PC-9 (cell line): Measurements from ENCODE around the gene RIPPLY3. TPM values are rescaled to one million over a fixed set of nuclear protein-coding genes. Genes with fewer than 3 reads are reported as not detected.
A peak's percentile ranks its signal among the peaks of the same experiment; 100 is the strongest.

ENCODE experiments used
- BruUV-seq: library from RNA; stranded (reverse); fragments of 400-500 nt; replicated peaks from 2 replicates; lab custom pipeline; 2021; lab: Mats Ljungman, UMichigan
- CTCF ChIA-PET: fragments of 300-600 bp; sonication (Branson Sonifier 250); formaldehyde crosslinking; loops from one replicate; lab custom pipeline; 2022; ENCODE audit warnings: antibody characterized with exemption; lab: Charles Lee
- POLR2A ChIA-PET: fragments of 300-600 bp; sonication (Branson Sonifier 250); formaldehyde crosslinking; loops from one replicate; lab custom pipeline; 2022; ENCODE audit warnings: antibody characterized with exemption; ENCODE audit not compliant: unreplicated experiment; lab: Charles Lee
- DNase-seq, 2 experiments: peaks; one replicate each; pipeline versions ENCODE4 v3.0.0 to v3.0.0-alpha.2; 2015 to 2022; ENCODE audit warnings: mixed read lengths in 1 of 2
- H2AFZ ChIP-seq: fragments of 200-600 bp; sonication (generic); 2 replicates; pipeline ENCODE4 v1.8.1; 2017; ENCODE audit warnings: antibody characterized with exemption
- H3F3A ChIP-seq: fragments of 200-600 bp; sonication (generic); 2 replicates; pipeline ENCODE4 v1.8.1; 2017; ENCODE audit warnings: antibody characterized with exemption, mild to moderate bottlenecking, low read depth; ENCODE audit not compliant: insufficient read depth
- H3K27ac ChIP-seq: fragments of 200-600 bp; sonication (generic); 2 replicates; pipeline ENCODE4 v1.6.1; 2016; ENCODE audit warnings: mixed run types
- H3K27me3 ChIP-seq: fragments of 200-600 bp; sonication (generic); 2 replicates; pipeline ENCODE4 v1.6.1; 2016; ENCODE audit warnings: low read depth, mixed run types; ENCODE audit not compliant: insufficient read depth
- H3K36me3 ChIP-seq: fragments of 200-600 bp; sonication (generic); 2 replicates; pipeline ENCODE4 v1.6.1; 2016; ENCODE audit warnings: low read depth, mixed run types
- H3K4me1 ChIP-seq: fragments of 200-600 bp; sonication (generic); replicated peaks from 2 replicates; pipeline ENCODE4 v1.6.1; 2016; ENCODE audit warnings: mixed run types; ENCODE audit not compliant: insufficient read depth
- H3K4me2 ChIP-seq: fragments of 200-600 bp; sonication (generic); 2 replicates; pipeline ENCODE4 v1.6.1; 2017; ENCODE audit warnings: mixed run types
- H3K4me3 ChIP-seq: fragments of 200-600 bp; sonication (generic); 2 replicates; pipeline ENCODE4 v1.6.1; 2016; ENCODE audit warnings: mixed run types
- H3K79me2 ChIP-seq: fragments of 200-600 bp; sonication (generic); 2 replicates; pipeline ENCODE4 v1.6.1; 2017; ENCODE audit warnings: low read depth, mixed run types
- H3K9me2 ChIP-seq: fragments of 200-600 bp; sonication (generic); 2 replicates; pipeline ENCODE4 v1.8.1; 2017; ENCODE audit warnings: mild to moderate bottlenecking; ENCODE audit not compliant: insufficient read depth
- H3K9me3 ChIP-seq: fragments of 200-600 bp; sonication (generic); 2 replicates; pipeline ENCODE4 v1.8.1; 2016; ENCODE audit warnings: low read depth; ENCODE audit not compliant: insufficient read depth
- H4K20me1 ChIP-seq: fragments of 200-600 bp; sonication (generic); 2 replicates; pipeline ENCODE4 v1.8.1; 2017; ENCODE audit not compliant: insufficient read depth
- CTCF ChIP-seq: fragments of 200-600 bp; sonication (generic); conservative IDR thresholded peaks from 2 replicates; pipeline ENCODE4 v1.6.1; 2017; ENCODE audit warnings: mixed run types, antibody characterized with exemption, mild to moderate bottlenecking, moderate library complexity
- EZH2 ChIP-seq: fragments of 200-600 bp; sonication (generic); IDR thresholded peaks from 2 replicates; pipeline ENCODE4 v1.8.0; 2017; ENCODE audit warnings: antibody characterized with exemption, low read depth
- intact Hi-C: fragments of 100-400 bp; cut with micrococcal nuclease; formaldehyde crosslinking; loops from one replicate; pipeline ENCODE4 v1.10.0; 2022; ENCODE audit not compliant: unreplicated experiment
- total RNA-seq: library from RNA; stranded (reverse); gene quantifications from 2 replicates; pipeline ENCODE4 v1.2.3, GENCODE V29; 2021

Gene RIPPLY3
- total RNA-seq, 1 experiment from 2014 or later: 0.17 TPM

DNA sequence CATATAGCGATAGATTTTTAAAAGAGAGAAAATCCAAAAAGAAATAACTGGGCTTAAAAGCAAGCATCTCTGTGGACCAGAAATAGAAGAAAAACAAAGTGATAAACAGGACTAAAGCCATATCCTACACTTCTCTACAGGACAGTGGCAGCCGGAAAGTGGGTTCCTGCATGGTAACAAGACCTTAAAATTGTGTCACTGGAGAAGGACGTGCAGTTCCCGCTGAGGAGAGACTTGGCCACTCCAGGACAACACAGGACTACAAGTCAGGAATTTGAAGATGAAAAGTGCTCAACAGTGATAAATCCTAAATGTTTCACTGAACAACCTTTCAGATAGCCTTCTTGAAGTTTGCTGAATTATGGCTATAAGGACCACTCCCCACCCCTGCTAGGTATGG is 38.1 kb upstream of the RIPPLY3 start:
- no TSS peak for BruUV-seq
- Histone ChIP-seq H4K20me1 (no peaks in the 10 kb centered on the region), H3F3A (peaks cover 13% of the 10 kb centered on the region; the same call in 1 of the 2 replicates), H3K4me2 (no peak overlapping the region), H3K27me3 (no peaks in the 10 kb centered on the region), H2AFZ (no peak overlapping the region), H3K9me2 (no peaks in the 10 kb centered on the region), H3K9me3 (no peaks in the 10 kb centered on the region), H3K4me3 (no peak overlapping the region), H3K27ac (no peak overlapping the region), H3K36me3 (no peaks in the 10 kb centered on the region), H3K4me1 (peaks cover 14% of the 10 kb centered on the region; the same call in 1 of the 2 replicates), H3K79me2 (peaks cover 14% of the 10 kb centered on the region; the same call in 1 of the 2 replicates)
- CTCF ChIA-PET: no interaction called here
- POLR2A ChIA-PET: no interaction called here
- no peak for TF ChIP-seq CTCF
- no peak for TF ChIP-seq EZH2
- DNase-seq: no peak
- intact Hi-C loops: no loop called here

DNA sequence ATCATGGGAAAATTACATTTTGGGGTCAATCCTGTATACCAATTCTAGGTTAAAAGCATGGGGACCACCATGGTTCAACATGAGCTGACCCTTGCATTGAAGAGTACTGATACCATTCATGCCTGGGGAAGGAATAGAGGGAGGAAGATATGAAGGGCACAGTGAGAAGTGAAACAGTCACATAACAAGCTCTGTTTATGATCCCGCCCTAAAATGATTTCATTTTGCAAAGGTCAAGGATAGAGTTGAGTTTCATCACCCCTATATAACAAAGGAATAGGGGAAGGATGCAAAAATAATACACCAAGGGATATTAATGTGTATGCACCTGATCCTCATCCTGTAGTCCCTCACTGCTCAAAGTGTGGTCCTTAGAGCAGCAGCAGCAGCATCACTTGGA is 37.5 kb upstream of the RIPPLY3 start:
- Histone ChIP-seq H3K4me1 (peaks cover 14% of the 10 kb centered on the region; the same call in 1 of the 2 replicates), H3K79me2 (peaks cover 11% of the 10 kb centered on the region; the same call in 1 of the 2 replicates), H3K27me3 (no peaks in the 10 kb centered on the region), H3K36me3 (no peaks in the 10 kb centered on the region), H3F3A (peaks cover 13% of the 10 kb centered on the region; the same call in 1 of the 2 replicates), H2AFZ (no peak overlapping the region), H3K9me2 (no peaks in the 10 kb centered on the region), H3K4me3 (no peak overlapping the region), H3K27ac (no peak overlapping the region), H3K4me2 (no peak overlapping the region), H4K20me1 (no peaks in the 10 kb centered on the region), H3K9me3 (no peaks in the 10 kb centered on the region)
- DNase-seq: no peak
- ChIA-PET CTCF (no interaction called here), POLR2A (no interaction called here)
- no TSS peak for BruUV-seq
- TF ChIP-seq EZH2: no peak
- TF ChIP-seq CTCF: no peak
- intact Hi-C loops: no loop called here

- ChIA-PET POLR2A (no interaction called here), CTCF (no interaction called here)
- TF ChIP-seq EZH2: no peak
- no peak for TF ChIP-seq CTCF
- BruUV-seq: TSS peak; percentile 16
- no peaks in the 10 kb centered on the region for H3K27me3 ChIP-seq
- H3K27ac ChIP-seq: no peak overlapping the region
- H3K4me1 ChIP-seq: no peaks in the 10 kb centered on the region
- no peak overlapping the region for H2AFZ ChIP-seq
- no peak overlapping the region for H3K4me3 ChIP-seq
- no peaks in the 10 kb centered on the region for H4K20me1 ChIP-seq
- H3K9me2 ChIP-seq: no peaks in the 10 kb centered on the region
- H3K79me2 ChIP-seq: no peaks in the 10 kb centered on the region
- no peak for DNase-seq
- intact Hi-C loops: no loop called here
- no peaks in the 10 kb centered on the region for H3K9me3 ChIP-seq
- H3K36me3 ChIP-seq: no peaks in the 10 kb centered on the region
- H3K4me2 ChIP-seq: no peak overlapping the region
- no peaks in the 10 kb centered on the region for H3F3A ChIP-seq
Measured at GRCh38 chr21:36973986-36974850, 32.3 kb upstream of the RIPPLY3 start.
